Measurements from ENCODE around the gene SMPD4. TPM values are rescaled to one million over a fixed set of nuclear protein-coding genes. Genes with fewer than 3 reads are reported as not detected.
"Not testable (repeated sequence)": the region's sequence is repeated elsewhere in the genome, so short reads cannot be mapped to it uniquely, and the experiment has no call there.

The SMPD4 gene
- total and polyA plus RNA-seq, 2 donors (not counting 1 experiment from before 2014, with no cell fraction given): 63.8 to 80.6 TPM

DNA sequence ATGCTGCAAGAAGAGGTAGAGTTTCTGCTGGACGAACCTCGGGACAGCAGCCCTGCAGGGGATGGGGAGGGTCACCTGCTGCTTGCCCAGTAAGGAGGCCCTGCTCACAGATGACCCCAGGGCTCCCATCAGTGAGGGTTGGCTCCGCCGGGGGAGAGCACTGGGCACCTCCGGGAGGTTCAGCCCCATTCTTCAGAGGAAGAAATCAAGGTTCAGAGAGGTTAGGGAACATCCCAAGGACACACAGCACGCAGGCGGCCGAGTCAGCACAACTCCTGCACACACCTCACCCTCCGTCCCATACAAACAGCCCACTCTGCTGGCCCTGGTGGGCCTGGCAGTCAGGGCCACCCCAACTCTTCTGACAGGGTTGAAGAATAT, 24.8 kb downstream of the SMPD4 start:
- Histone ChIP-seq H3K27ac (ENCODE audit: low read length in 2 of 2) (peak overlapping the region; percentile 24 to 41), H3K79me2 (ENCODE audit: control insufficient read depth, insufficient read depth, low read length) (no peaks in the 10 kb centered on the region), H3K4me2 (replicated peaks; ENCODE audit: low read depth, low read length, poor library complexity, severe bottlenecking) (no peak overlapping the region), H2AFZ (ENCODE audit: insufficient read depth, low read depth, low read length, poor library complexity, severe bottlenecking) (no peak overlapping the region), H3K9ac (ENCODE audit: low read length) (no peak overlapping the region), H3K4me3 (ENCODE audit: control extremely low read depth in 1 of 5, extremely low read depth in 1 of 5, insufficient read depth in 1 of 5, low read depth in 2 of 5, low read length in 4 of 5) (no peak overlapping the region), H3K36me3 (replicated peaks in 1 of 2; ENCODE audit: control extremely low read depth in 1 of 2, control insufficient read depth in 1 of 2, extremely low read depth in 1 of 2, insufficient read depth in 2 of 2, low read length in 1 of 2) (peaks cover 0 to 13% of the 10 kb centered on the region in 2 experiments), H3K4me1 (ENCODE audit: control insufficient read depth in 2 of 2, insufficient read depth in 2 of 2, low read length in 2 of 2) (peaks cover 24 to 32% of the 10 kb centered on the region in 2 donors), H4K20me1 (ENCODE audit: control insufficient read depth, insufficient read depth, low read length, poor library complexity, severe bottlenecking) (no peaks in the 10 kb centered on the region), H3K27me3 (replicated peaks in 1 of 4; ENCODE audit: control extremely low read depth in 1 of 4, control insufficient read depth in 3 of 4, insufficient read depth in 4 of 4, low read length in 3 of 4) (no peaks in the 10 kb centered on the region), H3K9me3 (ENCODE audit: control extremely low read depth in 1 of 3, control insufficient read depth in 2 of 3, insufficient read depth in 1 of 3, low read length in 2 of 3) (peaks cover 0 to 9% (median 0%) of the 10 kb centered on the region in 3 donors)
- TF ChIP-seq EZH2 (IDR thresholded peaks at IDR 0.05; ENCODE audit: borderline replicate concordance, insufficient read depth, low read depth, low read length, poor library complexity, severe bottlenecking): no peak
- TF ChIP-seq, protein P1, sequence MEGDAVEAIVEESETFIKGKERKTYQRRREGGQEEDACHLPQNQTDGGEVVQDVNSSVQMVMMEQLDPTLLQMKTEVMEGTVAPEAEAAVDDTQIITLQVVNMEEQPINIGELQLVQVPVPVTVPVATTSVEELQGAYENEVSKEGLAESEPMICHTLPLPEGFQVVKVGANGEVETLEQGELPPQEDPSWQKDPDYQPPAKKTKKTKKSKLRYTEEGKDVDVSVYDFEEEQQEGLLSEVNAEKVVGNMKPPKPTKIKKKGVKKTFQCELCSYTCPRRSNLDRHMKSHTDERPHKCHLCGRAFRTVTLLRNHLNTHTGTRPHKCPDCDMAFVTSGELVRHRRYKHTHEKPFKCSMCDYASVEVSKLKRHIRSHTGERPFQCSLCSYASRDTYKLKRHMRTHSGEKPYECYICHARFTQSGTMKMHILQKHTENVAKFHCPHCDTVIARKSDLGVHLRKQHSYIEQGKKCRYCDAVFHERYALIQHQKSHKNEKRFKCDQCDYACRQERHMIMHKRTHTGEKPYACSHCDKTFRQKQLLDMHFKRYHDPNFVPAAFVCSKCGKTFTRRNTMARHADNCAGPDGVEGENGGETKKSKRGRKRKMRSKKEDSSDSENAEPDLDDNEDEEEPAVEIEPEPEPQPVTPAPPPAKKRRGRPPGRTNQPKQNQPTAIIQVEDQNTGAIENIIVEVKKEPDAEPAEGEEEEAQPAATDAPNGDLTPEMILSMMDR (IDR thresholded peaks at IDR 0.05): no peak
- 92% methylated on average over 2 of the region's 9 CpGs for WGBS (ENCODE audit: insufficient coverage)
- intact Hi-C loops (cut with micrococcal nuclease): no loop called here
- ATAC-seq (ENCODE audit: low read depth): no peak
- Mint-ChIP-seq H3K9me3 (ENCODE audit: insufficient read depth) (no peaks in the 10 kb centered on the region), H3K4me3 (peak overlapping the region; percentile 37), H3K27ac (peak overlapping the region; percentile 56), H3K27me3 (no peaks in the 10 kb centered on the region), H3K4me1 (peaks cover 33% of the 10 kb centered on the region)
- ChIA-PET CTCF (interaction anchor here (1.0 to 1.8 kb wide), 3 partner anchors 9 to 175 kb away, joined by 3 to 13 read pairs (median 6); partner anchors contain the start of gene SMPD4), POLR2A (no interaction called here)
- DNase-seq: no peak

DNA sequence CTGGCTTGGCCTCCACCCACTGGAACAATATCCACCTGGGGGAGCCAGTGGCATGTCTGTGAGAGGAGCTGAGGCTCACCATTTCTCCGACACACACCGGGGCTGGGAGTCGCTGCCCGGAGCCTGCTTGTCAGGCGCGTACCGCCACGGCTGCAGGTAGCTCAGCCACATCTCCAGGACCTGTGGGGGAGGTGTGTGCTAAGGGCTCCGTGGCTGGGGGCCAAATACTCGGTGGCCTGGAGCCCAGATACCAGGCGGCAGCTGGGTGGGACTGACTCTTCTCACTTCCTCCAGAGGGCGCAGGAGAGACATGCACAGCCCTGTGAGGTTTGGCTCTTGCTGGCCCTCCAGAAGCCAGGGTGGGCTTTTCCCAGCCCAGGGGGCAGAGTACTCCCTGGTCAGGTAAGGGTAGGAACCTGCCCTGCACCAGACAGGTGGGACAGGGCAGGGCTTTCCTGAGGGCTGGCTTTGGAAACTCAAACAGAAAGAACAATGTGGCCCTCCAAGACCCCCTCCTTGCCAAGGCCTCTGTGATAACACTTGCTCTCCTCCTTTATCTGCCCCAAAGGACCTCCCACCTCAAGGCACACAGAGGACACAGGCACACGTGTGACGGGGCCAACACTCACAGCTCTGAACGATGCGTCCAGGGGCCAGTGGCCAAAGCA, 25.3 kb downstream of the SMPD4 start:
- Mint-ChIP-seq H3K27ac (peak overlapping the region; percentile 50), H3K4me1 (peaks cover 33% of the 10 kb centered on the region)
- H3K9me3 ChIP-seq (ENCODE audit: control extremely low read depth in 1 of 3, control insufficient read depth in 2 of 3, insufficient read depth in 1 of 3, low read length in 2 of 3); H3K9me3 Mint-ChIP-seq (ENCODE audit: insufficient read depth); POLR2A ChIA-PET; H3K27me3 ChIP-seq (replicated peaks in 1 of 4; ENCODE audit: control extremely low read depth in 1 of 4, control insufficient read depth in 3 of 4, insufficient read depth in 4 of 4, low read length in 3 of 4); H3K4me3 Mint-ChIP-seq; intact Hi-C loops (cut with micrococcal nuclease); H3K4me2 ChIP-seq (replicated peaks; ENCODE audit: low read depth, low read length, poor library complexity, severe bottlenecking); H3K79me2 ChIP-seq (ENCODE audit: control insufficient read depth, insufficient read depth, low read length); ATAC-seq (ENCODE audit: low read depth); H3K9ac ChIP-seq (ENCODE audit: low read length); H3K27me3 Mint-ChIP-seq; H3K27ac ChIP-seq (ENCODE audit: low read length in 2 of 2); H3K4me3 ChIP-seq (ENCODE audit: control extremely low read depth in 1 of 5, extremely low read depth in 1 of 5, insufficient read depth in 1 of 5, low read depth in 2 of 5, low read length in 4 of 5); H2AFZ ChIP-seq (ENCODE audit: insufficient read depth, low read depth, low read length, poor library complexity, severe bottlenecking); H4K20me1 ChIP-seq (ENCODE audit: control insufficient read depth, insufficient read depth, low read length, poor library complexity, severe bottlenecking): not testable (repeated sequence)
- peaks cover 0 to 13% of the 10 kb centered on the region in 2 experiments for H3K36me3 ChIP-seq (replicated peaks in 1 of 2; ENCODE audit: control extremely low read depth in 1 of 2, control insufficient read depth in 1 of 2, extremely low read depth in 1 of 2, insufficient read depth in 2 of 2, low read length in 1 of 2)
- WGBS (ENCODE audit: insufficient coverage): 77% methylated on average over 11 of the region's 16 CpGs
- CTCF ChIA-PET: interaction anchor here (0.8 to 1.8 kb wide), 4 partner anchors 9 to 178 kb away, joined by 3 to 13 read pairs (median 5); partner anchors contain the start of gene SMPD4
- peaks cover 24 to 32% of the 10 kb centered on the region in 2 donors for H3K4me1 ChIP-seq (ENCODE audit: control insufficient read depth in 2 of 2, insufficient read depth in 2 of 2, low read length in 2 of 2)
- TF ChIP-seq, protein P1 (IDR thresholded peaks at IDR 0.05): peak; percentile 64
- DNase-seq: peak; percentile 58
